ENCODE measurements around the gene SRL.

Gene SRL

GRCh38 chr16:4241928-4242283 lies at the start of gene SRL:
TSS of gene SRL (minus strand) at chr16:4242080. CDS start at chr16:4242067, 13 bp downstream.
- no peak for DNase-seq

DNA sequence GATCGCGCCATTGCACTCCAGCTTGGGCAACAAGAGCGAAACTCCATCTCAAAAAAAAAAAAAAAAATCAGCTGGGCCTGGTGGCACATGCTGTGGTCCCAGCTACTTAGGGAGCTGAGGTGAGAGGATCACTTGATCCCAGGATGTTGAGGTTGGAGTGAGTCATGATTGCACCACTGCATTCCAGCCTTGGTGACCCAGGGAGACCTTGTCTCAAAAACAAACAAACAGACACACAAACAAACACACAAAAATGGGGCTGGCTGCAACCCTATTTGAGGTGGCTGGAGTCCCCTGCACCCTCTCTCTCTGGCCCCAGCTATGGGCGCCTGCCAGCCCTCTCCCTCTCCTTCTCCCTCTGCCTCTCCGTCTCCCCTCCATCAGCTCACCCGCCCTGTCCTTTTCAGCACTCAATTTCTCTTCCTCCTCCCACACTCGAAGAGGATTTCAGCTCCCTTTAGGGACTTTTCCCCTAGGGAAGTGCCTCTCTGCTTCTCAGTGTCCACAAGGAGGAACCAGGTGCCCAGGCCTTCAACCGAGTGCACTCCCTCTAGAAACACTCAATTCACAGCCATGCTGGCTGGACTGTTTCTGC lies 48.5 kb upstream of the SRL start:
- no peak for DNase-seq

DNA sequence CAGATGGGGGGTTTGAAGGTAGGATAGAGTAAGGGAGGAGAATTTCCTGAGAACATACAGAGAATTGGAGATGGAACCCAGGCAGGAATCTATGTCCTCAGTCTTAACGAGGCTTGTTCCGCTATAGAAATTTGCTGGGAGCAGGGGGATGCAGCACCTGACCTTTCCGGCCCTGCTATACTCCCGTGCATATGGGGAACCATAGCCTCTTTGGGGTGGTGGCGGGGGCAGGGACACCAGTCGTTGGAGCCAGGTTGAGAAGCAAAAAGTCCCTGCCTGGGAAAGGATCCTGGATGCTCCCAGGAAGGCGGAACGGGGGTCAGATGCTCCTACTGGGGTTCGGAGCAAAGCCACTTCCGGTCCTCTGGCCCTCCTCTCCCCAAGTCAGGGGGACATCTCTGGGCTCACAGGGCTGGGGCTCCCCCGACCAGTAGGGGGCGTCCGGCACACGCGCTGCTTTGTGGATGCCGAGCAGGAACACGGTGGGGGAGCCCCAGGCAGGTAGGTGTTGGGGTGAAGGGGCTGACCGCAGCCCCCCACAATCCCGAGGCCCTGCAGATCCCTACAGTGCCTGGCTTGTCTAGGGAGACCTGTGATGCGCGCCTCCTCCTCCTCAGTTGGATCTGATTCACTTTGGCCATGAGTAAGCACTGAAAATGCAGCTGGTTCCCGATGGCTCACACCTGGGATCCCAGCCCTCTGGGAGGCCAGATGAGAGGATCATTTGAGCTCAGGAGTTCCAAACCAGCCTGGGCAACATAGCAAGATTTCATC lies 46.5 kb upstream of the SRL start:
- peak; percentile 84 for DNase-seq

DNA sequence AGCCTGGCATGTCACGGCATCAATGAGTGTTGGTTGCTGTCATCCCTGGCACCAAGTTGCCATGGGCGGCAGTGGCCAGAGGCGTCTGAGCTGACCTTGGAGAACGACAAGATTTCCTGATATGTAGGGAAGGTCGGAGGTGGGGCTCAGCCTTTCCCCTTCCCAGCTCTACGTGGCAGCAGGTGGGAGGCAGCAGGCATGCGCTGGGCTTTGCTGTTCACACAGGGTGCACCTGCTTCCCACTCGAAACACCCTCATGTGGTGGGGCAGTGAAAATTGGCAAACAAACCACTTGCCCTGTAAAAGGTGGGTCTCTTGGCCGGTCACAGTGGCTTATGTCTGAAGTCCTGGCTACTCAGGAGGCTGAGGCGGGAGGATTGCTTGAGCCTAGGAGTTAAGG lies 43.3 kb upstream of the SRL start:
- no peak for DNase-seq

GRCh38 chr16:4283939-4284338 lies 42.1 kb upstream of the SRL start:
- DNase-seq, result no peak

DNA sequence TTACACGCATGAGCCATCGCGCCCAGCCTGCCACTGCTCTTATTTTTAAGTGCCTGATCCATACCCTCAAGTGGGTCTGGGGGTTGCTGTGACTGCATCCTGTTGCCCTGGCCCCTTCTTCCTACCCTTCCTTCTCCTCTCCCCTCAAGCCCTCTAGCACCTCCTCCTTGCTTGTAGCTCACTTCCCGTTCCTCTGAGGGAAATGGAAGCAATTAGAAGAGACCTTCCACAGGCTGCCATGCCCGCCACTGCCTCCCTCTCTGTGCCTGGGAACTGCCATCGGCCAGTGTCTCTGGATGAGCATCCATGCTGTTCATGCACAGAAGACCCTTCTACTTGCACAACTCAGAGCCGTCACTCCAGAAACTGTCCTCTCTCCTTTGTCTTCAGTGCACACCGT lies 41.6 kb upstream of the SRL start:
- DNase-seq, result no peak

- DNase-seq, result no peak
These were observed 38.7 kb upstream of the SRL start for GRCh38 chr16:4280625-4281024.

DNA sequence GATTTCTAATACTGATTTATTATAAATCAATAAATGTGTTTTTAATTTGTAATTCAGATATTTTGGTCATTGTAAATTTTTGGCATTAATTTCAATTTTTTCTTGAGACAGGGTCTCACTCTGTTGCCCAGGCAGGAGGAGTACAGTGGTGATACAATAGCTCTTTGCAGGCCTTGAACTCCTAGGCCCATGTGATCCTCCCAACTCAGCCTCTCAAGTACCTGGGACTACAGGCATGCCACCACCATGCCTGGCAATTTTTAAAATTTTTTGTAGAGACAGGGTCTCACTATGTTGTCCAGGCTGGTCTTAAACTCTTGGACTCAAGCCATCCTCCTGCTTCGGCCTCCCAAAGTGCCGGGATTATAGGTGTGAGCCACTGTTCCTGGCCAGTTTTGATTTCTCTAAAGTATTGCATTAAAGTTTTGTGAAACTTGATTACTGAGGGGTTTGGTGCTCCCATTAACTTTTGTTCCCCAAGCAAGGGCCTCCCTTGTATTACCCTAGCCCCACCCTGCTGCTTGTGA lies 36.2 kb upstream of the SRL start:
- DNase-seq, result no peak

DNA sequence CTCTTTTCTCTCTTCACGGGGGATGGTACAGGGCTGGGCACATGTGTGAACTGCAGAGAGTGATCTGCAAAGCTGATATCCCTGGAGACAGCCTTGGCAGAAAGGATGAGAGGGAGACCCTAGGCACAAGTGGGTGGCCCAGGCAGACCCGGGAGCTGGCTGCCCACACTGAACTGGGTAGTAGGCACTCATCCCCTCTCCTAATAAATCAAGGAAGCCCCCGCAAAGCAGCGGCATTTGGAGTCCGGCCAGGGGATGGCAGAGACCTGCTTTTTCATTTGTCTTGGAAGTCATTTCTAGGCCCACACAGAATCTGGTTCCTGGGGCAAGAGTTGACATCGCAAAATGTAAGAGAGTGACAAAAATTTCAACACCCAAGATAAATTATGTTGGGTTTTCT lies 34.0 kb upstream of the SRL start:
- DNase-seq, result no peak

GRCh38 chr16:4273858-4274311 lies 32.0 kb upstream of the SRL start:
- peak; percentile 55 for DNase-seq

DNA sequence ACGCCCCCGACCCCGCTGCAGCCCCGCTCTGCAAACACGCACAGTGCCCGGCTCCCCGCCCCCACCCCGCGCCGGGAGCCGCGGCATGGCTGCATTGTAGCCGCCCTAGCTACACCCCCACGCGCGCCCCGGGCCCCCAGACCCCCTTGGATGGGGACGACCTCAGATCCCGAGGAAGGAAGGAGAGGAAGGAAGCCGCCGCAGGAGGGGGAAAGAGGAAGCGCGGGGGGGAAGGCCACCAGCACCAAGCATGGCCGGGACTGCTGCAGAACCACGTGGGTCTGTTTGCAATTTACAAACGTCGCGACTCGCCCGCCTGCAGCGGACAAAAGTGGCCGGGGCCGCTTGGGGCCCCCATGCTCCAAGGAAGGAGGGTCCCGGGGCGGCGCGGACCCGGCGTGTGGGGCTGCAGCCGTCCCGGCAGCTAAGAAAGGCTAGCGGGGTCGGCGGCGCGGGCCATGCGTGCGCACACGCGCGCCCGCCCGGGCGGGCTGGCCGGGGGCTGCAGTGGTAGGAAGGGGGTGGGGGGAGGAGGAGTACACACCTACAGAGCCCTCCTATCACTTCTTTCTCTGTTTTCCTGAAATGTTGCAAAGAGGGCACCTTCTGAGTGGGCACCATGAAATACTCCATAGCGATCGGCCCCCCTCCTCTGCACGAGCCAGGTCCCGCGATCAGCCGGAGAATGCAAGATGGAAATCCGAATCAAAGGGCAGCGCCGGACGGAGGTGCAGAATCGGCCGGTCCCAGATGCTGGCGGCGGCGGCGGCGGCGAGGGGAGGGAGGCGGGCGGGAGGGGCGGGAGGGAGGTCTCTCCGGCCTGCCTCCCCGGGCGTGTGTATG lies 30.5 kb upstream of the SRL start:
- DNase-seq, result peak; percentile 37

DNA sequence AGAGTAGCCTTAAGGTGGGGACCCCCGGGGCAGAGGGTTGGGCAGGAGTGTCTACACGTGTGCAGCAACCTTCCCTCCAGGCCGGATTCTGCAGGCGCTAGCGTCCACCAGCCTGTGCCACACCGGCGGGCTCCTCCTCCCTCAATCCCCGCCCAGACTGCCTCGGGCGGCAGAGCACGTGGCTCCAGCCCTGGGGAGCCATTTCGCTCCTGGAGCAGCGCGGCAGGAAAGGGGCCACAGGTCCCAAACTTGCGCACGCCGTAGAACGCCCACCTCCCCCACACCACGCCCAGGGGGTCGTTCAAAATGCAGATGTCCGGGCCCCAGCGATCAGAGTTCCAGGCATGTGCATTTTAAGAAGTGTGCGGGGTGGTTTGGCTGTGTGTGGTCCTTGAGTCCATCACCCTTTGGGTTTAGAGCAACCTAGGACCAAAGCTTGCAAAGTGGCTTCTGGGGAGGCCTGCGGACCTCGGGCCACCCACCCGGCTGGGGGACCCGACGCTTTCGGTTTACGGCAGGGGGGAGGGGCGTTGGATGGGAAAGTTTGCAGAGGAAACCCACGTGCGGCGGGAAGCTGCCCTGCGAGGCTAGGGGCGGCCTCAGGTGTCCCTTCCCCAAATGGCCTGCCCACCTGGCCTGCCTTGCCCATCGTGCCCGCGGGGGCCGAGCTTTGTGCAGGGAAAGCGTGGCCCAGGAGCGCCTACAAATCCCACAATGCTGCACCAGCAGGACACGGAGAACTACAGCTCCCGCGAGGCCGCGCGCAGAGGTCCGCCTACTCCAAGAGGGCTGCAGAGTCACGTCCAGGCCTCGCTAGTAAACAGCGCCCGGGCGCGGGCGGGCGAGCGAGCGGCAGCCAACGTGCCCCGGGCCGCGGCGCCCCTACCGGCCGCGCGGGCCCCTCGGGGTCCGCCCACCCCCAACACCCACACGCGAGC lies 29.6 kb upstream of the SRL start:
- peak; percentile 88 for DNase-seq

- no peak for DNase-seq
These were observed 28.7 kb upstream of the SRL start for GRCh38 chr16:4270595-4270994.

DNA sequence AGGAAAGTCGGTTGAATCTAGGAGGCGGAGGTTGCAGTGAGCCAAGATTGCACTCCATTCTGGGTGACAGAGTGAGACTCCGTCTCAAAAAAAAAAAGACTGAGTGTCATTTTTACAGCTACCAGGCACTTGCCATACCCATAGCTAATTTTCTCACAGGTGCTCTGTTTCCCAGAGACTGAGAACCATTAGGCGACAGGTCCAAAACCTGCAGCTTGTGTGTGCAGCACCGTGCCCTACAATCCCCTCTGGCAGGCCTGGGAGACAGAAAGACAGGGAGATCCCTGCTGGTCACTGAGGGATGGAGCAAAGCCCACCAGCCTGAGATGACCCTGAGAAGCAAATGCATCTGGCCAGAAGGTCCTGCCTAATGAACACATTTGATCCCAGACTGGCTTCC lies 28.2 kb upstream of the SRL start:
- no peak for DNase-seq

- no peak for DNase-seq
These were observed 24.5 kb upstream of the SRL start for GRCh38 chr16:4266372-4266771.

DNA sequence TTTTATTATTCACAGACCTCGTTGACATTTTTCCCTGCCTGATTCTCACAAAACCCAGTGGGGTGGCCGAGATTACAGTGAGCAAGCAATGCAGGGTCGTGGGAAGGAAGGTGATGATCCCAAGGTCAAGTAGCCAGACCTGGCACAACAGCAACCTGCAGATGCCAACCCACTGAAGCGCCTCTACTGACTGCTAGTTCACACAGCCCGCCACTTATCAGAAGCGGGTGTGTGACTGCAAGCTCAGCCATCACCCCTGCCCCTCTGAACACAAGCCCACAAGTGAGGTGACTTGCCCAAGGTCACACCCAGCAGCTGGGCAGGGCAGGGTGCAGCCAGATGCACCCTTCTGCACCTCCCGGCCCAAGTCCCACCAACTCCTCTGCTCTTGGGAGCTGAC lies 23.8 kb upstream of the SRL start:
- DNase-seq, result no peak

DNA sequence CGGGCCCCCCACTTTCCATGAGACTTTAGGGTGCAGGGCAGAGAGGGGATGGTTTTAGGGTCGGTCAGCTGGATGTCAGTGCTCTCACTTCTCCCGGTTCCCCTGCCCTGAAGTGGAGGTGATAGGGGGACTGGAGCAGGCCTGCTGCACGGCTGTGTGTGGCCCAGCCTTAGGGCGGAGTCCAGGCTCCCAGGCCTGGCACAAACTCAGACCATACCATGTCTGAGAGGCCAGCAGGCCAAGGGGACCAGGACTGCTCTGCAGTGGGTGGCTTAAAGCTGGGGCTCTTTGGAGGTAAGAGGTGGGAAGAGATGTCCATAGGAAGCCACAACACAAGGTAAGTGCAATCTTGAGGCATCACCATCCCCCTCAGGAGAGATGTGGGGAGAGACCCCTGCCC lies 22.7 kb upstream of the SRL start:
- DNase-seq, result no peak

GRCh38 chr16:4263504-4264436 lies 21.9 kb upstream of the SRL start:
- DNase-seq, result no peak

GRCh38 chr16:4262303-4262835 lies 20.5 kb upstream of the SRL start:
- DNase-seq, result no peak

- peak; percentile 21 for DNase-seq
These were observed 19.8 kb upstream of the SRL start for GRCh38 chr16:4261557-4262172.

- no peak for DNase-seq
These were observed 18.5 kb upstream of the SRL start for GRCh38 chr16:4260360-4260759.
